ENCODE measurements around the gene TLE5.

Gene TLE5

DNA sequence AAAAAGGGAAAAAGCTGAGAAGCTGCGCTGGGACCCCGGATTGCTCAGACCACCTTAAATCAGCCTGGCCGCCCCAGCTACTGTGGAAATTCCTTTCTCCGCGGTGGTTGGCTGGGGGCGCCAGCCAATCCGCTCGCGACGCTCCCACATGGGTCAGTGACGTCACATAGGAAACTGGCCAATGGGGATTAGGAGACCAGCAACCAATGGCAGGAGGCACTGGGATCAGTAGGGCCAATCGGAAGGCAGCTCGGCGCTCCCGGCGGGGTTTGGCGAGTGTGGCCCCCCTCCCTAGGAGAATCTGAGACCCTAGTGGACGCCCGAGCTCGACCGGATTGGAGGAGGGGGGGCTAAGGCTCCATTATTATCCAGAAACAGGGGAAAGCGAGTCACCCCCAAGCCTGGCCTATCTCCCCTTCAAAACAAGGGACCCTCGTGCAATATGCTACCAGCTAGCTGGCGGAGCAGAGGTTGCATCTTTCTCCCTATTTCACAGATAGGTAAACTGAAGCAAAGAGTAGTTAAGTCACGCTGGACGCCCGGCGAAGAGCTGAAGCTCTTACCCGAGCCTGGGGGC is 26.7 kb downstream of the TLE5 start:
- H3K4me2 ChIP-seq (ENCODE audit: low read depth, low read length, poor library complexity, severe bottlenecking) = peak overlapping the region; percentile 74
- peak overlapping the region; percentile 86 for H2AFZ ChIP-seq (ENCODE audit: low read depth, low read length, severe bottlenecking)
- no peaks in the 10 kb centered on the region for H3F3A ChIP-seq (ENCODE audit: insufficient read depth)
- H3K27ac ChIP-seq (ENCODE audit: low read depth, low read length) = peak overlapping the region; percentile 59
- H3K9me3 ChIP-seq (ENCODE audit: insufficient read depth, low read length) = no peaks in the 10 kb centered on the region
- H4K20me1 ChIP-seq (ENCODE audit: low read depth, low read length) = no peaks in the 10 kb centered on the region
- H3K9me2 ChIP-seq (replicated peaks; ENCODE audit: insufficient read depth, low read length) = no peaks in the 10 kb centered on the region
- no peaks in the 10 kb centered on the region for H3K27me3 ChIP-seq (ENCODE audit: low read length)
- no peaks in the 10 kb centered on the region for H3K36me3 ChIP-seq (ENCODE audit: low read length)
- TF ChIP-seq EZH2phosphoT487 (conservative IDR thresholded peaks at IDR 0.05; ENCODE audit: low read length) = no peak
- TF ChIP-seq, protein P1, sequence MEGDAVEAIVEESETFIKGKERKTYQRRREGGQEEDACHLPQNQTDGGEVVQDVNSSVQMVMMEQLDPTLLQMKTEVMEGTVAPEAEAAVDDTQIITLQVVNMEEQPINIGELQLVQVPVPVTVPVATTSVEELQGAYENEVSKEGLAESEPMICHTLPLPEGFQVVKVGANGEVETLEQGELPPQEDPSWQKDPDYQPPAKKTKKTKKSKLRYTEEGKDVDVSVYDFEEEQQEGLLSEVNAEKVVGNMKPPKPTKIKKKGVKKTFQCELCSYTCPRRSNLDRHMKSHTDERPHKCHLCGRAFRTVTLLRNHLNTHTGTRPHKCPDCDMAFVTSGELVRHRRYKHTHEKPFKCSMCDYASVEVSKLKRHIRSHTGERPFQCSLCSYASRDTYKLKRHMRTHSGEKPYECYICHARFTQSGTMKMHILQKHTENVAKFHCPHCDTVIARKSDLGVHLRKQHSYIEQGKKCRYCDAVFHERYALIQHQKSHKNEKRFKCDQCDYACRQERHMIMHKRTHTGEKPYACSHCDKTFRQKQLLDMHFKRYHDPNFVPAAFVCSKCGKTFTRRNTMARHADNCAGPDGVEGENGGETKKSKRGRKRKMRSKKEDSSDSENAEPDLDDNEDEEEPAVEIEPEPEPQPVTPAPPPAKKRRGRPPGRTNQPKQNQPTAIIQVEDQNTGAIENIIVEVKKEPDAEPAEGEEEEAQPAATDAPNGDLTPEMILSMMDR (IDR thresholded peaks at IDR 0.05; ENCODE audit: insufficient read depth, low read length, poor library complexity, severe bottlenecking) = no peak
- no peaks in the 10 kb centered on the region for H3K79me2 ChIP-seq (ENCODE audit: insufficient read depth, low read length)
- H3K9ac ChIP-seq (ENCODE audit: low read length) = peak overlapping the region; percentile 73
- H3K4me3 ChIP-seq (ENCODE audit: insufficient read depth, low read length, poor library complexity, severe bottlenecking) = peak overlapping the region; percentile 74

GRCh38 chr19:3034656-3035541 is 27.4 kb downstream of the TLE5 start:
- no peaks in the 10 kb centered on the region for H3K9me2 ChIP-seq (replicated peaks; ENCODE audit: insufficient read depth, low read length)
- peak overlapping the region; percentile 73 for H3K9ac ChIP-seq (ENCODE audit: low read length)
- TF ChIP-seq EZH2phosphoT487 (conservative IDR thresholded peaks at IDR 0.05; ENCODE audit: low read length) = no peak
- TF ChIP-seq, protein P1 (IDR thresholded peaks at IDR 0.05; ENCODE audit: insufficient read depth, low read length, poor library complexity, severe bottlenecking) = no peak
- no peaks in the 10 kb centered on the region for H3K79me2 ChIP-seq (ENCODE audit: insufficient read depth, low read length)
- no peaks in the 10 kb centered on the region for H3K36me3 ChIP-seq (ENCODE audit: low read length)
- H4K20me1 ChIP-seq (ENCODE audit: low read depth, low read length) = no peaks in the 10 kb centered on the region
- H3F3A ChIP-seq (ENCODE audit: insufficient read depth) = no peaks in the 10 kb centered on the region
- peak overlapping the region; percentile 72 for H2AFZ ChIP-seq (ENCODE audit: low read depth, low read length, severe bottlenecking)
- no peaks in the 10 kb centered on the region for H3K9me3 ChIP-seq (ENCODE audit: insufficient read depth, low read length)
- no peaks in the 10 kb centered on the region for H3K27me3 ChIP-seq (ENCODE audit: low read length)
- no peak overlapping the region for H3K27ac ChIP-seq (ENCODE audit: low read depth, low read length)
- peak overlapping the region; percentile 74 for H3K4me2 ChIP-seq (ENCODE audit: low read depth, low read length, poor library complexity, severe bottlenecking)
- H3K4me3 ChIP-seq (ENCODE audit: insufficient read depth, low read length, poor library complexity, severe bottlenecking) = peak overlapping the region; percentile 62

DNA sequence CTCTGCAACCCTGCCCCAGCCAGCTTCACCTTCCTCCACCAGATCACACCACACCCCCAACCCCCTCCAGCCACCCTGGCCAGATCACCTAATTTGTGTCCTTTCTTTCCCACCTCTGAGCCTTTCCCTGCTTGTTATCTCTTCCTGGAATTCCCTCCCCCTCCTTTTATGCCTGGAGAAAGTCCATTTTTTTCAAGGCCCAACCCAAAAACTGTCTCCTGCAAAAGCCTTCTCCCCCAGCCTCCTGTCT is 28.0 kb downstream of the TLE5 start:
- Histone ChIP-seq H3K79me2 (ENCODE audit: insufficient read depth, low read length) (no peaks in the 10 kb centered on the region), H3K27ac (ENCODE audit: low read depth, low read length) (no peak overlapping the region), H3K36me3 (ENCODE audit: low read length) (no peaks in the 10 kb centered on the region), H4K20me1 (ENCODE audit: low read depth, low read length) (no peaks in the 10 kb centered on the region), H3K9ac (ENCODE audit: low read length) (no peak overlapping the region), H3K9me2 (replicated peaks; ENCODE audit: insufficient read depth, low read length) (no peaks in the 10 kb centered on the region), H3K4me2 (ENCODE audit: low read depth, low read length, poor library complexity, severe bottlenecking) (no peak overlapping the region), H3F3A (ENCODE audit: insufficient read depth) (no peaks in the 10 kb centered on the region), H3K4me3 (ENCODE audit: insufficient read depth, low read length, poor library complexity, severe bottlenecking) (no peak overlapping the region), H2AFZ (ENCODE audit: low read depth, low read length, severe bottlenecking) (no peak overlapping the region), H3K9me3 (ENCODE audit: insufficient read depth, low read length) (no peaks in the 10 kb centered on the region), H3K27me3 (ENCODE audit: low read length) (no peaks in the 10 kb centered on the region)
- TF ChIP-seq EZH2phosphoT487 (conservative IDR thresholded peaks at IDR 0.05; ENCODE audit: low read length) = no peak
- TF ChIP-seq, protein P1 (IDR thresholded peaks at IDR 0.05; ENCODE audit: insufficient read depth, low read length, poor library complexity, severe bottlenecking) = no peak

Data from SU-DHL-6 (cell line).